Measurements from ENCODE around the gene RELN.

Gene RELN

DNA sequence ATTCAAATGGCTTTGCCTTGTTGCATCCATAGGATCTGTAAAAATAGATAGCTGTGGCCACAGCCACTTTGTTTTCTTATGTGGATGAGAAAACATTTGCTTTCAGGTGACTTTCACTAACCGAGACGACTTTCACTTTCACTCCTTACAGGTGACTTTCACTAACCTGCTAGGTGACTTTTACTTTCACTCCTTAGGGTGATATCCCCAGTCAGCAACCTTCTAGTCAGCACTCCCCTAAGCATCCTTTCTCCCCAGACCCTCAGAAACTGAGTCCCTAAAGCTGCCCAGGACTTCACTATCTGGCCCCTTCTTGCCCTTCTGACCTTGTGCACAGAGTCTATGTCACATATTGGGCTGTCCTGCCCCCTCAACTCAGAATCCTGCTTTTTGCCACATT is 177.5 kb downstream of the RELN start:
- Histone ChIP-seq H3K27me3 (ENCODE audit: control insufficient read depth, insufficient read depth, low read length) (no peaks in the 10 kb centered on the region), H3K36me3 (ENCODE audit: control insufficient read depth, insufficient read depth, low read length) (no peaks in the 10 kb centered on the region), H3K4me1 (ENCODE audit: control insufficient read depth, insufficient read depth, low read length) (no peaks in the 10 kb centered on the region), H3K4me3 (ENCODE audit: low read length) (no peak overlapping the region), H3K27ac (ENCODE audit: low read length) (no peak overlapping the region), H3K9me3 (ENCODE audit: control insufficient read depth, insufficient read depth, low read length) (no peaks in the 10 kb centered on the region)
- WGBS (ENCODE audit: insufficient coverage, insufficient read length): no CpG with 5 or more reads among the region's 2 CpGs
- peak; percentile 1 for DNase-seq (ENCODE audit: low read depth, low spot score)

DNA sequence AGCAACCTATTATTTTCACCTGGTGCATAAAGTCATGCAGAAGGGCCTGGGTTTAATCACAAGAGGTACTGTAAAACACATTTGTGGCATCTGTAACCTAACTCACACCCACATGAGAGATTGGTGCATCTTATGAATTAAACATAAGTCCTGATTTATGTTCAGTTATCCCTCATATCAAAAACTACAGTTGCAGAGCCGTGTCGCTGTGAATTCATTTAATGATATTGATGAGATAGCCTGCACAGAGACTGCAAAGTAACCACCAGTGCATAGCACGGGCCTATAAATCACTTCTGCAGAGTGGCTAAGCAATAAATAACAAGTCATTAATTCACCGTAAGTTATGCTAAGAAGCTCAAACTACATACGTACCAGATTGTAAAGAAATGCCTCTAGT is 178.2 kb downstream of the RELN start:
- Histone ChIP-seq H3K4me1 (ENCODE audit: control insufficient read depth, insufficient read depth, low read length) (no peaks in the 10 kb centered on the region), H3K9me3 (ENCODE audit: control insufficient read depth, insufficient read depth, low read length) (no peaks in the 10 kb centered on the region), H3K36me3 (ENCODE audit: control insufficient read depth, insufficient read depth, low read length) (no peaks in the 10 kb centered on the region), H3K4me3 (ENCODE audit: low read length) (no peak overlapping the region), H3K27ac (ENCODE audit: low read length) (no peak overlapping the region), H3K27me3 (ENCODE audit: control insufficient read depth, insufficient read depth, low read length) (no peaks in the 10 kb centered on the region)
- no CpG with 5 or more reads among the region's 5 CpGs for WGBS (ENCODE audit: insufficient coverage, insufficient read length)
- DNase-seq (ENCODE audit: low read depth, low spot score): no peak

DNA sequence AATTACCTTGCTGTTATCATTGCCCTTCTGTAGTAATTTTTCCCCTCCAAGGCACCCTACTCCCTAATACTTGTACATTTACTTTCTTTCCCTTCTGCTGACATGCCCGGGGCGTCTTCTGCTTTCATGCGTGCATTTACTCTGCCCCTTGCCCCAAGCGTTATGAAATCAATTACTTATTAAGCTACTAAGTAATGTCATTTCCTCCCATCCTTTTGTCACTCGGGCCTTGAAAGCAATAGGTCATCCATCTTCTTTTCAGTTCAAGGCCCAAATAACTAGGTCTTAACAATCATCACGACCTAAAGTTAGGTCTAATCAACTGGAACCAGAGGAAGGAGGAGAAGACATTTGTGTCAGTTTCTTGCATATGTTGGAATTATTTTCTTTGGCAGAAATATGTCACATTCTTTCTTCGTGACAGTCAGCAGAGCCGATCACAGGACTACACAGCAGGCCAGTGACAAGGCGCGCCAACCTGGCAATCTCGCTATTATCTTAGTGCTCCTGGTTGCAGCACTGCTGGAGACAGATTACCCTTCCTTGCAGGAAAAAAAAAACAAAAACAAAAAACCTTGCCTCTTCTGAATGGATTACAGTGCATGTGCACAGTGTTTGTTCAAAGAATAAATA is 179.2 kb downstream of the RELN start:
- H3K4me1 ChIP-seq (ENCODE audit: control insufficient read depth, insufficient read depth, low read length): no peaks in the 10 kb centered on the region
- H3K9me3 ChIP-seq (ENCODE audit: control insufficient read depth, insufficient read depth, low read length): no peaks in the 10 kb centered on the region
- no CpG with 5 or more reads among the region's 11 CpGs for WGBS (ENCODE audit: insufficient coverage, insufficient read length)
- no peaks in the 10 kb centered on the region for H3K36me3 ChIP-seq (ENCODE audit: control insufficient read depth, insufficient read depth, low read length)
- no peaks in the 10 kb centered on the region for H3K27me3 ChIP-seq (ENCODE audit: control insufficient read depth, insufficient read depth, low read length)
- no peak overlapping the region for H3K27ac ChIP-seq (ENCODE audit: low read length)
- DNase-seq (ENCODE audit: low read depth, low spot score): no peak
- no peak overlapping the region for H3K4me3 ChIP-seq (ENCODE audit: low read length)

DNA sequence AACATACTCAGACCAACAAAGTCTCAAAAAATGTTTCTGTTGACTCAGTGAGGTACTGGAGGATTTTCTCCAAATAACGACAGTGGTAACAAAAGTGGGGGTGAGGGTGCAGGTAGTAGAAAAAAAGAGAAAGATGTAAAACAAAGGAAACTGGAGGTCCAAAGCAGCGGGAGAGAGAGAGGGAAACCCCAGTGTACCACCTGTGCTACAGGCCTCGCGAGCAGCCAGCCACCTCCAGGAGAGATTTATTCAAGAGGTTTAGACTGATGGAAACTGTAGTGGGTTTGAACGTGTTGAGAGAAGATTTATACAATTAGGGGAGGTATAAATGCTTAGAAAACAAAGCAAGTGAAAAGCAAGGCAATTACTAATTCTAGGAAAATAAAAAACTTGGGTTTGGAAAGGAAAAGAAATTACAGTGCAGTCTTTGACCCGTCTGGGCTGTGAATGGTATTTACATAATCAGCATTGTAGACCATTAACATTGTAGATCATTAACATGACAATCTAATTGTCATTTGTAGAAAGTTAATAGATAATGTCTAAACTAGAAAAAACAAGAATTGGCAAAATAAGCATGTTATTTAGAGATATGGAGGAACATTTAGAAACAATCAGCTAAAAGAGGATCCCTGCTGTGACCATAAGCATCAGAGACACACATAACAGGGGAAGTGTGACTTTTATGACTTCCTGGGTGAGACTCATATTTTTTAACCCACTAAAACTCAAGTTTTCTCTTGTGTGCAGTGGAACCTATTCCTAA is 180.0 kb downstream of the RELN start:
- no peaks in the 10 kb centered on the region for H3K27me3 ChIP-seq (ENCODE audit: control insufficient read depth, insufficient read depth, low read length)
- no CpG with 5 or more reads among the region's 6 CpGs for WGBS (ENCODE audit: insufficient coverage, insufficient read length)
- H3K9me3 ChIP-seq (ENCODE audit: control insufficient read depth, insufficient read depth, low read length): no peaks in the 10 kb centered on the region
- no peaks in the 10 kb centered on the region for H3K36me3 ChIP-seq (ENCODE audit: control insufficient read depth, insufficient read depth, low read length)
- no peak overlapping the region for H3K4me3 ChIP-seq (ENCODE audit: low read length)
- no peak for DNase-seq (ENCODE audit: low read depth, low spot score)
- no peaks in the 10 kb centered on the region for H3K4me1 ChIP-seq (ENCODE audit: control insufficient read depth, insufficient read depth, low read length)
- no peak overlapping the region for H3K27ac ChIP-seq (ENCODE audit: low read length)

GRCh38 chr7:103805346-103805745 is 184.1 kb downstream of the RELN start:
- DNase-seq (ENCODE audit: low read depth, low spot score): no peak
- no CpG with 5 or more reads among the region's 2 CpGs for WGBS (ENCODE audit: insufficient coverage, insufficient read length)
- H3K9me3 ChIP-seq (ENCODE audit: control insufficient read depth, insufficient read depth, low read length): no peaks in the 10 kb centered on the region
- no peaks in the 10 kb centered on the region for H3K4me1 ChIP-seq (ENCODE audit: control insufficient read depth, insufficient read depth, low read length)
- H3K36me3 ChIP-seq (ENCODE audit: control insufficient read depth, insufficient read depth, low read length): no peaks in the 10 kb centered on the region
- no peak overlapping the region for H3K27ac ChIP-seq (ENCODE audit: low read length)
- H3K4me3 ChIP-seq (ENCODE audit: low read length): no peak overlapping the region
- H3K27me3 ChIP-seq (ENCODE audit: control insufficient read depth, insufficient read depth, low read length): no peaks in the 10 kb centered on the region

GRCh38 chr7:103803631-103804030 is 185.8 kb downstream of the RELN start:
- H3K9me3 ChIP-seq (ENCODE audit: control insufficient read depth, insufficient read depth, low read length): no peaks in the 10 kb centered on the region
- no peaks in the 10 kb centered on the region for H3K4me1 ChIP-seq (ENCODE audit: control insufficient read depth, insufficient read depth, low read length)
- no peaks in the 10 kb centered on the region for H3K27me3 ChIP-seq (ENCODE audit: control insufficient read depth, insufficient read depth, low read length)
- H3K36me3 ChIP-seq (ENCODE audit: control insufficient read depth, insufficient read depth, low read length): no peaks in the 10 kb centered on the region
- WGBS (ENCODE audit: insufficient coverage, insufficient read length): no CpG with 5 or more reads among the region's 1 CpG
- no peak overlapping the region for H3K4me3 ChIP-seq (ENCODE audit: low read length)
- no peak overlapping the region for H3K27ac ChIP-seq (ENCODE audit: low read length)
- no peak for DNase-seq (ENCODE audit: low read depth, low spot score)

DNA sequence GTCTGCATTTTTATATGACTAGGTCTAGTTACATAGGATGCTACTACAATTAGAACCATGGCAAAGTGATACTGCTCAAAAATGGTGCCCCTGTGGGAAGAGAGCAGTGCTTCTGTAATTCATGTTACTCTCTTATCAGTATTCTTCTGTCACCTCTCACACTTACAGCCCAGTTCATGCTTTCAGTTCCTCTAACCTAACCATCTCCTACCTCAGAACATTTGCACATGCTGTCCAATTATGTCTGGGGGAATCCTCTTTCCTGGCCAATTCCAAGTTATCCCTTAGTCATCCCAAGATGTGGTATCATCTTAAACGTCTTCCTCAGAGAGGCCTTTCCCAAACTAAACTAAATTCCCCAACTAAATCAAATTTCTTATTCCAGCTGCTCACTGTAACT is 190.2 kb downstream of the RELN start:
- no CpG with 5 or more reads among the region's 1 CpG for WGBS (ENCODE audit: insufficient coverage, insufficient read length)
- Histone ChIP-seq H3K9me3 (ENCODE audit: control insufficient read depth, insufficient read depth, low read length) (no peaks in the 10 kb centered on the region), H3K27me3 (ENCODE audit: control insufficient read depth, insufficient read depth, low read length) (no peaks in the 10 kb centered on the region), H3K36me3 (ENCODE audit: control insufficient read depth, insufficient read depth, low read length) (no peaks in the 10 kb centered on the region), H3K27ac (ENCODE audit: low read length) (no peak overlapping the region), H3K4me3 (ENCODE audit: low read length) (no peak overlapping the region), H3K4me1 (ENCODE audit: control insufficient read depth, insufficient read depth, low read length) (no peaks in the 10 kb centered on the region)
- no peak for DNase-seq (ENCODE audit: low read depth, low spot score)

- Histone ChIP-seq H3K27me3 (ENCODE audit: control insufficient read depth, insufficient read depth, low read length) (no peaks in the 10 kb centered on the region), H3K9me3 (ENCODE audit: control insufficient read depth, insufficient read depth, low read length) (no peaks in the 10 kb centered on the region), H3K36me3 (ENCODE audit: control insufficient read depth, insufficient read depth, low read length) (no peaks in the 10 kb centered on the region), H3K4me3 (ENCODE audit: low read length) (no peak overlapping the region), H3K27ac (ENCODE audit: low read length) (no peak overlapping the region), H3K4me1 (ENCODE audit: control insufficient read depth, insufficient read depth, low read length) (no peaks in the 10 kb centered on the region)
- no peak for DNase-seq (ENCODE audit: low read depth, low spot score)
- no CpG with 5 or more reads among the region's 3 CpGs for WGBS (ENCODE audit: insufficient coverage, insufficient read length)
Observed at GRCh38 chr7:103797647-103798307, 191.7 kb downstream of the RELN start.

DNA sequence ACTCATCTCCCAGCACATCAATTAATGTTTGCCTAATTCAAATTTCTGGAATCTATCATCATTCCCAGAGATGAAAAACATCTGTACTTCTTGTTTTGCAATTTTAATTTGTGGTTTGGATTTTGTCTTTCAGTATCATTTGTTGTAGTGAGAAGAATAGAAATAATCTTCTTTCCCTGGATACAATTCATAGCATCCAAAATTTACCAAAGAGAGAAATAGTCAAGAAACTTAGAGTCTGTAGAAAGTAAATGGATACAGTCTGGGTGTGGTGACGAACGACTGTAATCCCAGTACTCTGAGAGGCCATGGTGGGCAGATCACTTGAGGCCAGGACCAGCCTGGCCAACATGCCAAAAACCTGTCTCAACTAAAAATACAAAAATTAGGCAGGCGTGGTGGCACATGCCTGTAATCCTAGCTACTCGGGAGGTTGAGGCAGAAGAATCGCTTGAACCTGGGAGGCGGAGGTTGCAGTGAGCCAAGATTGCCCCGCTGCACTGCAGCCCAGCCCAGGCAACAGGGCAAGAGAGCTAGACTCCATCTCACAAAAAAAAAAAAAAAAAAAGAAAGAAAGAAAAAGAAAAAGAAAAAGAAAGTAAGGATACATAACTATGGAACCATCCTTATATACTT is 193.0 kb downstream of the RELN start:
- H3K9me3 ChIP-seq (ENCODE audit: control insufficient read depth, insufficient read depth, low read length): no peaks in the 10 kb centered on the region
- no CpG with 5 or more reads among the region's 7 CpGs for WGBS (ENCODE audit: insufficient coverage, insufficient read length)

GRCh38 chr7:103795787-103796186 is 193.7 kb downstream of the RELN start:
- Histone ChIP-seq H3K36me3 (ENCODE audit: control insufficient read depth, insufficient read depth, low read length) (no peaks in the 10 kb centered on the region), H3K27ac (ENCODE audit: low read length) (no peak overlapping the region), H3K9me3 (ENCODE audit: control insufficient read depth, insufficient read depth, low read length) (no peaks in the 10 kb centered on the region), H3K4me1 (ENCODE audit: control insufficient read depth, insufficient read depth, low read length) (no peaks in the 10 kb centered on the region), H3K4me3 (ENCODE audit: low read length) (no peak overlapping the region), H3K27me3 (ENCODE audit: control insufficient read depth, insufficient read depth, low read length) (no peaks in the 10 kb centered on the region)
- no peak for DNase-seq (ENCODE audit: low read depth, low spot score)

More for the DNA sequence above, 193.0 kb downstream of the RELN start:
- Histone ChIP-seq H3K4me3 (ENCODE audit: low read length) (no peak overlapping the region), H3K4me1 (ENCODE audit: control insufficient read depth, insufficient read depth, low read length) (no peaks in the 10 kb centered on the region), H3K27ac (ENCODE audit: low read length) (no peak overlapping the region), H3K27me3 (ENCODE audit: control insufficient read depth, insufficient read depth, low read length) (no peaks in the 10 kb centered on the region), H3K36me3 (ENCODE audit: control insufficient read depth, insufficient read depth, low read length) (no peaks in the 10 kb centered on the region)
- DNase-seq (ENCODE audit: low read depth, low spot score): no peak
